ENCODE data around the gene CACNA1D. TPM values are rescaled to one million over a fixed set of nuclear protein-coding genes. Genes with fewer than 3 reads are reported as not detected.

The CACNA1D gene
- total and polyA plus RNA-seq, 12 donors, result 0.04 to 1.9 (median 0.49) TPM

GRCh38 chr3:53594276-53594675 is 99.9 kb downstream of the CACNA1D start:
- H3K36me3 ChIP-seq, result no peaks in the 10 kb centered on the region
- no peak overlapping the region for H3K4me3 ChIP-seq
- no peak overlapping the region for H3K27ac ChIP-seq
- no peaks in the 10 kb centered on the region for H3K9me3 ChIP-seq
- 88 to 89% methylated on average over 3 of the region's 3 CpGs for WGBS, 2 donors
- DNase-seq (no peak), ATAC-seq (no peak)
- no peaks in the 10 kb centered on the region for H3K4me1 ChIP-seq
- no peak for TF ChIP-seq CTCF (IDR thresholded peaks at IDR 0.05)
- peaks cover 0 to 6% (median 0%) of the 10 kb centered on the region in 7 donors for H3K27me3 ChIP-seq
- intact Hi-C loops (cut with DNase I), result no loop called here

GRCh38 chr3:53595660-53596059 is 101.2 kb downstream of the CACNA1D start:
- Histone ChIP-seq H3K36me3 (no peaks in the 10 kb centered on the region), H3K4me3 (no peak overlapping the region), H3K27me3 (peaks cover 0 to 6% (median 0%) of the 10 kb centered on the region in 7 donors), H3K4me1 (no peaks in the 10 kb centered on the region), H3K27ac (no peak overlapping the region), H3K9me3 (no peaks in the 10 kb centered on the region)
- 85 to 93% methylated on average over 3 of the region's 3 CpGs for WGBS, 2 donors
- no peak for TF ChIP-seq CTCF (IDR thresholded peaks at IDR 0.05)
- intact Hi-C loops (cut with DNase I), result no loop called here
- ATAC-seq (no peak), DNase-seq (no peak)

- H3K4me1 ChIP-seq, result no peaks in the 10 kb centered on the region
- no peak overlapping the region for H3K4me3 ChIP-seq
- 45 to 52% methylated on average over 4 of the region's 4 CpGs for WGBS, 2 donors
- H3K27ac ChIP-seq, result no peak overlapping the region
- no peaks in the 10 kb centered on the region for H3K9me3 ChIP-seq
- peaks cover 0 to 1% (median 0%) of the 10 kb centered on the region in 7 donors for H3K27me3 ChIP-seq
- H3K36me3 ChIP-seq, result no peaks in the 10 kb centered on the region
- ATAC-seq (no peak), DNase-seq (no peak)
- intact Hi-C loops (cut with DNase I), result no loop called here
- TF ChIP-seq CTCF (IDR thresholded peaks at IDR 0.05), result no peak
Observed at GRCh38 chr3:53597136-53597915, 102.9 kb downstream of the CACNA1D start.

GRCh38 chr3:53599771-53600170 is 105.4 kb downstream of the CACNA1D start:
- ATAC-seq, result no peak
- H3K9me3 ChIP-seq, result no peaks in the 10 kb centered on the region
- intact Hi-C loops (cut with DNase I), result no loop called here
- no peak overlapping the region for H3K27ac ChIP-seq
- 49 to 93% methylated on average over 2 of the region's 2 CpGs for WGBS, 2 donors
- peaks cover 0 to 4% (median 0%) of the 10 kb centered on the region in 7 donors for H3K27me3 ChIP-seq
- no peak for TF ChIP-seq CTCF (IDR thresholded peaks at IDR 0.05)
- H3K36me3 ChIP-seq, result no peaks in the 10 kb centered on the region
- H3K4me1 ChIP-seq, result no peaks in the 10 kb centered on the region
- H3K4me3 ChIP-seq, result no peak overlapping the region
- no peak for DNase-seq
